CD14-positive monocyte (primary cell): ENCODE results near the gene SPTB. TPM values are rescaled to one million over a fixed set of nuclear protein-coding genes. Genes with fewer than 3 reads are reported as not detected.

Source experiments
- DNase-seq, 3 donors: peaks; one replicate each; pipeline ENCODE4 v3.0.0-alpha.2; 2011 to 2022
- H2AFZ ChIP-seq: 2 replicates; pipeline ENCODE4 v1.6.0; 2012; ENCODE audit warnings: mild to moderate bottlenecking, low read depth, low read length, inconsistent platforms; ENCODE audit not compliant: insufficient read depth, poor library complexity, severe bottlenecking
- H3K27ac ChIP-seq, 2 donors: 1 replicate in 1 of 2; 2 replicates in 1 of 2; pipeline ENCODE4 v1.5.1; 2012 to 2013; ENCODE audit warnings: low read length in 2 of 2, control low read depth in 1 of 2, inconsistent platforms in 1 of 2, low read depth in 1 of 2, mild to moderate bottlenecking in 1 of 2
- H3K27me3 ChIP-seq, 2 donors: one replicate each; pipeline versions ENCODE4 v1.6.0 to v1.6.1; 2011 to 2013; ENCODE audit warnings: low read length in 2 of 2; ENCODE audit not compliant: control insufficient read depth in 2 of 2, insufficient read depth in 2 of 2
- H3K36me3 ChIP-seq, 2 donors: replicated peaks in 1 of 2; 1 replicate in 1 of 2; 2 replicates in 1 of 2; pipeline versions ENCODE4 v1.5.1 to v1.6.1; 2012 to 2013; ENCODE audit warnings: low read length in 2 of 2, control low read depth in 1 of 2, inconsistent platforms in 1 of 2, mild to moderate bottlenecking in 1 of 2; ENCODE audit not compliant: insufficient read depth in 2 of 2, control insufficient read depth in 1 of 2
- H3K4me1 ChIP-seq, 2 donors: 1 replicate in 1 of 2; 2 replicates in 1 of 2; pipeline versions ENCODE4 v1.5.1 to v1.6.1; 2012 to 2013; ENCODE audit warnings: low read length in 2 of 2, control low read depth in 1 of 2, inconsistent platforms in 1 of 2, mild to moderate bottlenecking in 1 of 2, moderate library complexity in 1 of 2; ENCODE audit not compliant: insufficient read depth in 2 of 2, control insufficient read depth in 1 of 2
- H3K4me2 ChIP-seq: replicated peaks from 2 replicates; pipeline ENCODE3; 2012; ENCODE audit warnings: low read length, moderate library complexity, mild to moderate bottlenecking; ENCODE audit not compliant: poor library complexity, severe bottlenecking; ENCODE audit errors: extremely low read depth
- H3K4me3 ChIP-seq, 3 experiments: fragments of 200-600 bp in 1 of 3; sonication (generic) in 1 of 3; replicated peaks in 1 of 3; 1 replicate in 2 of 3; 2 replicates in 1 of 3; pipeline ENCODE4 v1.5.1; 2011 to 2013; ENCODE audit warnings: low read length in 3 of 3, mild to moderate bottlenecking in 3 of 3, control low read depth in 2 of 3, low read depth in 2 of 3, inconsistent platforms in 1 of 3, moderate library complexity in 1 of 3
- H3K79me2 ChIP-seq: 2 replicates; pipeline ENCODE4 v1.6.0; 2012; ENCODE audit warnings: mild to moderate bottlenecking, control low read depth, inconsistent platforms, low read length, moderate library complexity; ENCODE audit not compliant: insufficient read depth
- H3K9ac ChIP-seq: 2 replicates; pipeline ENCODE4 v1.6.0; 2017; ENCODE audit warnings: low read length, mild to moderate bottlenecking; ENCODE audit not compliant: insufficient read depth, poor library complexity, severe bottlenecking
- H3K9me3 ChIP-seq, 2 donors: replicated peaks in 1 of 2; 1 replicate in 1 of 2; 2 replicates in 1 of 2; pipeline versions ENCODE4 v1.5.1 to v1.6.1; 2012 to 2013; ENCODE audit warnings: low read length in 2 of 2, control low read depth in 1 of 2; ENCODE audit not compliant: control insufficient read depth in 1 of 2, insufficient read depth in 1 of 2
- H4K20me1 ChIP-seq: 2 replicates; pipeline ENCODE4 v1.6.0; 2012; ENCODE audit warnings: mild to moderate bottlenecking, low read length, control low read depth, moderate library complexity; ENCODE audit not compliant: insufficient read depth
- H3K27ac Mint-ChIP-seq, 7 donors: one replicate each; pipeline ENCODE4 v1.8.0; 2020; ENCODE audit warnings: mild to moderate bottlenecking in 7 of 7, mixed read lengths in 7 of 7, moderate library complexity in 6 of 7, inconsistent platforms in 2 of 7
- H3K27me3 Mint-ChIP-seq, 3 donors: one replicate each; pipeline ENCODE4 v1.8.0; 2021 to 2022; ENCODE audit warnings: low read depth in 3 of 3, mild to moderate bottlenecking in 3 of 3, mixed read lengths in 3 of 3, moderate library complexity in 3 of 3, inconsistent platforms in 1 of 3
- H3K36me3 Mint-ChIP-seq, 2 donors: one replicate each; pipeline ENCODE4 v1.8.0; 2020; ENCODE audit warnings: mixed read lengths in 2 of 2, inconsistent platforms in 1 of 2, mild to moderate bottlenecking in 1 of 2
- H3K4me1 Mint-ChIP-seq: one replicate; pipeline ENCODE4 v1.8.0; 2020; ENCODE audit warnings: mild to moderate bottlenecking, mixed read lengths
- H3K4me3 Mint-ChIP-seq, 2 donors: one replicate each; pipeline ENCODE4 v1.8.0; 2020; ENCODE audit warnings: mild to moderate bottlenecking in 2 of 2, mixed read lengths in 2 of 2, moderate library complexity in 1 of 2
- H3K9me3 Mint-ChIP-seq, 7 donors: one replicate each; pipeline ENCODE4 v1.8.0; 2020 to 2022; ENCODE audit warnings: mixed read lengths in 7 of 7, mild to moderate bottlenecking in 6 of 7, moderate library complexity in 6 of 7, inconsistent platforms in 2 of 7
- CTCF ChIP-seq: fragments of 200-600 bp; IDR thresholded peaks from one replicate; pipeline ENCODE4 v1.8.0; 2022; ENCODE audit warnings: antibody characterized with exemption, mild to moderate bottlenecking
- WGBS: methylation state at CpG from one replicate; pipeline ENCODE4 v1.1.5; 2013; ENCODE audit warnings: missing lambda C conversion rate; ENCODE audit not compliant: insufficient coverage; 5-methylcytosine and 5-hydroxymethylcytosine counted together
- intact Hi-C, 2 donors: fragments of 100-400 bp; cut with micrococcal nuclease; formaldehyde crosslinking; loops; one replicate each; pipeline versions ENCODE4 v1.15.0 to v1.15.1; 2023
- polyA plus RNA-seq, 3 donors: library from polyadenylated mRNA; depleted of rRNA in 1 of 3; unstranded in 2 of 3; stranded (reverse) in 1 of 3; fragments of 300-500 nt in 2 of 3; fragments of >200 nt in 1 of 3; fragmentation: Illumina TruSeq in 2 of 3; gene quantifications; 1 replicate in 2 of 3; 2 replicates in 1 of 3; pipeline ENCODE4 v1.2.3, GENCODE V29; 2012 to 2021

The SPTB gene
- polyA plus RNA-seq, 3 donors, result not detected

GRCh38 chr14:64720131-64720576 is 159.6 kb downstream of the SPTB start:
- Mint-ChIP-seq H3K4me1 (peaks cover 79% of the 10 kb centered on the region), H3K4me3 (peak overlapping the region in 1 of 2 donors; percentile 7), H3K36me3 (peaks cover 33 to 67% of the 10 kb centered on the region in 2 donors), H3K27me3 (peaks cover under 1 to 5% (median 3%) of the 10 kb centered on the region in 3 donors), H3K9me3 (peaks cover 0 to 3% (median 0%) of the 10 kb centered on the region in 7 donors), H3K27ac (peak overlapping the region; percentile 69 to 87 (median 82))
- Histone ChIP-seq H3K4me2 (peak overlapping the region; percentile 11), H2AFZ (no peak overlapping the region), H3K4me1 (peaks cover 71 to 82% of the 10 kb centered on the region in 2 donors), H3K9me3 (no peaks in the 10 kb centered on the region), H3K27me3 (no peaks in the 10 kb centered on the region), H3K36me3 (no peaks in the 10 kb centered on the region), H3K79me2 (peaks cover under 1% of the 10 kb centered on the region), H3K27ac (peak overlapping the region in 1 of 2 donors; percentile 61), H4K20me1 (peaks cover 3% of the 10 kb centered on the region), H3K9ac (no peak overlapping the region), H3K4me3 (no peak overlapping the region)
- 91% methylated on average over 3 of the region's 7 CpGs for WGBS
- TF ChIP-seq CTCF, result no peak
- DNase-seq, result peak; percentile 54 to 72 (median 61)
- intact Hi-C loops, result no loop called here

GRCh38 chr14:64719601-64720000 is 160.1 kb downstream of the SPTB start:
- Mint-ChIP-seq H3K4me1 (peaks cover 85% of the 10 kb centered on the region), H3K27me3 (peaks cover 3 to 5% (median 3%) of the 10 kb centered on the region in 3 donors), H3K36me3 (peaks cover 34 to 72% of the 10 kb centered on the region in 2 donors), H3K27ac (peak overlapping the region in 5 of 7 donors; percentile 19 to 87 (median 69)), H3K9me3 (peaks cover 0 to 3% (median 0%) of the 10 kb centered on the region in 7 donors), H3K4me3 (peak overlapping the region in 1 of 2 donors; percentile 7)
- intact Hi-C loops, result no loop called here
- H3K4me2 ChIP-seq, result no peak overlapping the region
- no peaks in the 10 kb centered on the region for H3K9me3 ChIP-seq
- no peak overlapping the region for H3K9ac ChIP-seq
- no peak for DNase-seq
- peaks cover 5% of the 10 kb centered on the region for H3K79me2 ChIP-seq
- H3K4me3 ChIP-seq, result no peak overlapping the region
- TF ChIP-seq CTCF, result no peak
- H3K4me1 ChIP-seq, result peaks cover 73 to 87% of the 10 kb centered on the region in 2 donors
- H3K36me3 ChIP-seq, result no peaks in the 10 kb centered on the region
- H4K20me1 ChIP-seq, result peaks cover 7% of the 10 kb centered on the region
- H3K27ac ChIP-seq, result no peak overlapping the region
- no peak overlapping the region for H2AFZ ChIP-seq
- H3K27me3 ChIP-seq, result no peaks in the 10 kb centered on the region
- 100% methylated on average over 5 of the region's 7 CpGs for WGBS
